GM12801 (cell line): ENCODE results near the gene NUDT8.

ENCODE experiments used
- TF ChIP-seq, protein P1 (sequence below): IDR thresholded peaks from one replicate; pipeline ENCODE4 v1.5.1; 2011; ENCODE audit warnings: control low read depth; ENCODE audit not compliant: insufficient read length; ENCODE audit errors: extremely low read depth

NUDT8 gene

DNA sequence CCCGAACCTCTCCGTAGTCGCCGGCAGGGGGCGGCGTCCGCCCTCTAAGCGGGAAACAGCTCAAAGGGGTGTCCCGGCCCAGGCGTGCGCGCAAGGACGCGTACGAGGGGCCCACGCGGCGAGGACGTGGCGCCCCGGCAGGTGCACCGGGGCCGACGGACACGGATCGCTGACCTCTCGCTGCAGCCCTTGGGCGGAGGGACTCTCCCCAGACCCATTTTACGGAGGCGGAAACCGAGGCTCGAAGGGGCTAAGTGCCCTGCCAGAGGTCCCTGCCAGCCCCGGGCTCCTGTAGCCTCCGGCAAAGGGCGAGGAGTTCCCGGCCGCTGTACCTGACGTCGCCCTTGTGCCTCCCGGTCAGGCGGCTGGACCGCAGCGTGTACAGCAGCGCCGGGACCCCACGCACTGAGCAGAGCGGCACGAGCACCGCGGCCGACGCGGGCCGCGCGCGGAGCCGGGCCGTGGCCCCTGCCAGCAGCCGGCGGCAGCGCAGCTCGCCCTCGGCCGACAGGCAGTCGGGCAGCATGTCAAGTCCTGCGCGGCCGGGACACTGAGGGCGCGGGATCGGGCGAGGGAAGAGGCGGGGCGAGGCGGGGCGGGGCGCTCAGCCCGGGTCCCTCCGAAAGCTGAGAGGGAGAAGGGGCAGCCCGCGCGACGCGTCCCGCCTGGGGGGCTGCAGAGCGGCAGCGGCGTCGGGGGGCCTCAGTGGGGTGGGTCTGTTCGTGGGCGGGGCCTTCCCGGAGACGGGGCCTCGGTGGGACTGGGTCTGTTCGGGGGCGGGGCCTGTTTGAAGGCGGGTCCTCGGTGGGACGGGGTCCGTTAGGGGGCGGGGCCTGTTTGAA, at the start of gene NUDT8:
TSS of gene NUDT8 (minus strand) at position 552 of the 842 bp plus-strand sequence. CDS start at position 526, 26 bp downstream.
- TF ChIP-seq, protein P1, sequence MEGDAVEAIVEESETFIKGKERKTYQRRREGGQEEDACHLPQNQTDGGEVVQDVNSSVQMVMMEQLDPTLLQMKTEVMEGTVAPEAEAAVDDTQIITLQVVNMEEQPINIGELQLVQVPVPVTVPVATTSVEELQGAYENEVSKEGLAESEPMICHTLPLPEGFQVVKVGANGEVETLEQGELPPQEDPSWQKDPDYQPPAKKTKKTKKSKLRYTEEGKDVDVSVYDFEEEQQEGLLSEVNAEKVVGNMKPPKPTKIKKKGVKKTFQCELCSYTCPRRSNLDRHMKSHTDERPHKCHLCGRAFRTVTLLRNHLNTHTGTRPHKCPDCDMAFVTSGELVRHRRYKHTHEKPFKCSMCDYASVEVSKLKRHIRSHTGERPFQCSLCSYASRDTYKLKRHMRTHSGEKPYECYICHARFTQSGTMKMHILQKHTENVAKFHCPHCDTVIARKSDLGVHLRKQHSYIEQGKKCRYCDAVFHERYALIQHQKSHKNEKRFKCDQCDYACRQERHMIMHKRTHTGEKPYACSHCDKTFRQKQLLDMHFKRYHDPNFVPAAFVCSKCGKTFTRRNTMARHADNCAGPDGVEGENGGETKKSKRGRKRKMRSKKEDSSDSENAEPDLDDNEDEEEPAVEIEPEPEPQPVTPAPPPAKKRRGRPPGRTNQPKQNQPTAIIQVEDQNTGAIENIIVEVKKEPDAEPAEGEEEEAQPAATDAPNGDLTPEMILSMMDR, result no peak

GRCh38 chr11:67675058-67675747, 45.5 kb upstream of the NUDT8 start:
- TF ChIP-seq, protein P1, result no peak

- TF ChIP-seq, protein P1, result no peak
Observed at GRCh38 chr11:67674442-67674871, 44.7 kb upstream of the NUDT8 start, which contains the start of gene ALDH3B2. ALDH3B2 (minus strand) TSS chr11:67674623; CDS start chr11:67666935, 7,688 bp downstream.

DNA sequence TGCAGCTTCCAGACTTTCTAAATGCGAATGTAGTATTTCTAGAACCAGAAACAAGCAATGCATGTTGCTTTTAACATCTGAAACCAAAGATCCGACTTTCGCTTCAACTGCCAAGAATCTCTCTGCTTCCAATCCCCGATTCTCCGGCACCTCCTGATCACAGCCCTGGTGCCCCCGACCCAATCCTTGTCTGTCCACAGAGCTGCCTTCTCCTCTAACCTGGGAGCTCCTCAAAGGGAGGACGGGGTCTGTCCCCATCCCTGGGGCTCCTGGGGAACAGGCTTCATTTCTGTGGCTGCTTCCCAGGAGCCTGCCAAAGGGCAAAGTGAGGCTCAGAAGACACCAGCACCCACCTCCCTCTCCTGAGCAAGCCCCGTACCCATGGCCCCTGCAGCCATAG, 44.2 kb upstream of the NUDT8 start:
- TF ChIP-seq, protein P1, result no peak

DNA sequence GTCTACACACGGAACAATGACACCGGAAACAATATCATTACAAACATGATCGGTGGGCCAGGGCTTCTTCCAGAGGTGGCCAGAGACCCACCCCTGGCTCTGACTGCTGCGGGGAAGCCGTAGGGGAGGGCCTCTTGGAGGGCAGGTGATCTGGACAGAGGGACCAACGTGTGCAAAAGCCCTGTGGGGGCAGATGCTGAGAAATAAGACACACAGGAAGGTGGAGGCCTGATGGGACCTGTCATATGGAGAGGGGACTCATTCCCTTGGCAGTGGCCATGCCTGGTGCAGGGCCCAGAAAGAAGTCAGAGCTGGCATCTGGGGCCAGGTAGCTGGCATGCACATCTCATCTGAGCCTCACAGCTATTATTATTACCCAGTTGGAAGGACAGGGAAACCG, 43.6 kb upstream of the NUDT8 start:
- TF ChIP-seq, protein P1, result no peak

GRCh38 chr11:67671211-67671520, 41.4 kb upstream of the NUDT8 start:
- TF ChIP-seq, protein P1, result no peak

- TF ChIP-seq, protein P1, result no peak
Observed at GRCh38 chr11:67670316-67671210, 40.8 kb upstream of the NUDT8 start.
